HG03045 (cell line): ENCODE data around the gene DNAJB12.
"Not testable (repeated sequence)": the region's sequence is repeated elsewhere in the genome, so short reads cannot be mapped to it uniquely, and the experiment has no call there.

Experiments used
- ATAC-seq: cut with Tn5 transposase; IDR thresholded peaks from one replicate; pipeline ENCODE4 v1.9.1; 2021; ENCODE audit warnings: mild to moderate bottlenecking, moderate library complexity; ENCODE audit not compliant: unreplicated experiment

Gene DNAJB12

GRCh38 chr10:72354356-72355213 lies at the start of gene DNAJB12:
Gene DNAJB12, minus strand, starts transcription at chr10:72354919. Its CDS starts 22 bp downstream, at chr10:72354897.
- peak; percentile 69 for ATAC-seq

DNA sequence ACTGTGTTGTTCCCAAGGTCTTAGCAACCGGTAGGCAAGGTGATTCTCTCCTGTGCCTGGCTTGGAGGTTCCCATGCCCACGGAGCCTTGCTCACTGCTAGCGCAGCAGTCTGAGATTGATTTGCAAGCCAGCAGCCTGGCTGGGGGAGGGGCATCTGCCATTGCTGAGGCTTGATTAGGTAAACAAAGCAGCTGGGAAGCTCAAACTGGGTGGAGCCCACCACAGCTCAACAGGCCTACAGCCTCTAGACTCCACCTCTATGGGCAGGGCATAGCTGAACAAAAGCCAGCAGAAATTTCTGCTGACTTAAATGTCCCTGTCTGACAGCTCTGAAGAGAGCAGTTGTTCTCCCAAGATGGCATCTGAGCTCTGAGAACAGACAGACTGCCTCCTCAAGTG lies 40.9 kb upstream of the DNAJB12 start:
- not testable (repeated sequence) for ATAC-seq

- ATAC-seq, result no peak
These were observed 37.9 kb upstream of the DNAJB12 start for GRCh38 chr10:72392571-72392970.

DNA sequence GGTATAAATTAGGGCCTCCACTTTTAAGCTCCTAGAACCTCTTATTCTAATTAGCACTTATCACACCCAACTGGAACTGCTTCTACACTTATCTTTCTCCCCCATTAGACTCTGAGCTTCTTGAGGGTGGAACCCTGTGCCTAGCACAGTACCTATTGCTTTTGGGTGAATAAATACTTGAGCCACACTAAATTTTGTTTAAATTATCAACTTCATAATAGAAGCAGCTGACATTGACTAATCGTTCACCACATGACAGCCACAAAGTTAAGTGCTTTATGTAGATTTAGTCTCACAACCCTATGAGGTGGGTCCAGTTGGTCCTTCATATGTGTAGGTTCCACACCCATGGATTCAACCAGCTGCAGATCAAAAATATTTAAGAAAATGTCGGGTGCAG lies 36.0 kb upstream of the DNAJB12 start:
- ATAC-seq, result no peak

DNA sequence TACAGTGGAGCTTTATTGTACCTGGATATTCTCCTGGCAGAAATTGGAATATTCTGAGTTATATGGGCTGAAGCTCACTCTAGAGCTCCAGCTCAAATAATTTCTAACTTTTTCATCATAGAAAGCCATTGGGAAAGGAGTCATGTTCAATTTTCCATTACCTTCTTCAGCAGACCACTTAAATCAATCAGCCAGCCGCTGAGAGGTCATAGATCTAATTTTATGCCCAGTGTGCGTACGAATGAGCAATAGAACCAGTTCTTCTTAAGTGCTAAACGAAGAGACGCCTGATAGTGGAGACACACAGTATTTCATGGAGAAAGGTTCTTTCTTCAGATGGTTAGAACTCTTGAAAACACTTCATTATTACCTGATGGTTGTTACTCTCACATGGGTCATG lies 35.0 kb upstream of the DNAJB12 start:
- ATAC-seq, result no peak

DNA sequence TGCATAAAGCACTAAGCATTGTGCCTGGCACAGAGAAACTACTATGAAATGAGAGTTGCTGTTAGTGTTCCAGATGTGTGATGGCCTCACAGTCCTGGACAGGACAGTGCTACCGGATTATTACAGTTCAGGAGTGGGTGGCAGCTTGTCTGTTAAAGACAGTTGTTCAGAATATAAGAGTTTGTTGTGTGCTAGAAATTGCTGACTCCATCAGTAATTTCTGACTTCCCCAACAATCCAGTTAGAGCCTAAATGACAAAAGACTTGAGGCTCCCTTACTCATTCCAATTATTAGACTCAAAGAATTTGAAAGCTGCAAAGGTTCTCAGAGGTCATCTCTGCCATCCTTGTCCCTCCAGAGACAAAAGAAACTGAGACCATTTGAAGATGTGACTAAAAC lies 34.3 kb upstream of the DNAJB12 start:
- ATAC-seq, result no peak

DNA sequence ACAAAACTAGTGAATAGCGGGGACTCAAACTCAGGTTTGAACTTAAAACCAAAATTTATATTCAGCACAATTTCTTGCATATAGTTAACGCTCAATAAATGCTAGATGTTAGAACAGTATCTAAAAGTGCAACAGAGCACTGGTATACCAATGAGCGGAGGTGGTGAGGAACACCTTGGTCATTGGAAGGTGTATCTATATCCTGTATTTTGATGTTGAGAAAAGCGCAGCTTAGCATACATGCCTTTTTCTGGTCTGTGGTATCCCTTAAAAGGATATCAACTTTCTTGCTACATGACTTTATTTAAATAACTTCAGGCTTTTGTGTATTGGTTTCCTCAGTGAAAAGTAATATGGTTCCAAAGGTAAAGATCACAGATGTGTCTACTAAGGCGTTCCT lies 33.3 kb upstream of the DNAJB12 start:
- no peak for ATAC-seq

- no peak for ATAC-seq
These were observed 32.3 kb upstream of the DNAJB12 start for GRCh38 chr10:72386916-72387586.

GRCh38 chr10:72385724-72386123 lies 31.0 kb upstream of the DNAJB12 start:
- no peak for ATAC-seq

DNA sequence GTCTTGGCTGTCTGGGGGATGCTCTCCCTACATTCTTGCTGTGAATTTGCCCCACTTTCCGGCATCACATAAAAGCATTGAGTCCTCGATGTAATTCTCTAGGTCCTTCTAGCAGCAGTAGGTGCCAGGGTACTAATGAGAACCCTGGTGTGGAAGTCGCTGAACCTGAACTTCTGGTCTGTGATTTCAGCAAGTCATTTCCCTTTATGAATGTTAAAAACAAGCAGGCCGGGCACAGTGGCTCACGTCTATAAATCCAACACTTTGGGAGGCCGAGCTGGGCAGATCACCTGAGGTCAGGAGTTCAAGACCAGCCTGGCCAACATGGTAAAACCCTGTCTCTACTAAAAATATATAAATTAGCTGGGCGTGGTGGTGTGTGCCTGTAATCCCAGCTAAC lies 30.3 kb upstream of the DNAJB12 start:
- not testable (repeated sequence) for ATAC-seq

DNA sequence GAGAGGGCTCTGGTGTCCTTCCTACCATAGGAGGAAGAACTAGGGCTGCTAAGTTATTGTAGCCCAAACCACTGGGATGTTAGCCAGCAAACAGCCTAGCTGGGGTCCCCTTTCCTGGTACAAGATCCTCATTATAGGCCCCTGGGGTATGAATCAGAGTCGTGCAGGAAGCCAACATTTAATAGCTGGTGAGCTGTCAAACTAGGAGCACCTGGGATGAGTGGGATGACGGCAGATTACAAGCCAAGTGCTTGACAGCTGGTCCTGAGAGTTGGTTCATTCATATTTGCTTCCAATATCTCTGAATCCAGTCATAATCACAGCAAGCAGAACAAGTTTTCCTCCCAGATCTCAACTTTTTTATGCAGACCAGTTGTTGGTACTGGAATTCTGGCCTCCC lies 25.1 kb upstream of the DNAJB12 start:
- ATAC-seq, result no peak

DNA sequence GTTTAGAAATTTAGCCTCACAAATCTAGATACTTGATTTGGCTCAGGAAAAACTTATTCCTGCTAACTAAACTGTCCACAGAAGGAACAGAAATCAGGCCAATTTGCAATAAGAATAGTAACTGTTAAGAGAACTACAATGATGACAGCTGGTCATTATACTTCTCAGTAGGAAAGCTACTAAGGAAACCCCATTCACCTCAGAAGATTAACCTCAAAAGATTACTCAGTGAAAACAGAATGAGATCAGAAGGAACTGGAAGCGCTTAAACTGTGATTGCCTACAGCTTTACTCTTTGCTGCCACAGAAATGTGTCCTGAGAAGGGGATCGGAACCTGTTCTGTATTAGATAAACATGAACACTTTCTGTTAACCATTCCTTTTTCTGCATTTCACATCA lies 24.3 kb upstream of the DNAJB12 start:
- no peak for ATAC-seq

DNA sequence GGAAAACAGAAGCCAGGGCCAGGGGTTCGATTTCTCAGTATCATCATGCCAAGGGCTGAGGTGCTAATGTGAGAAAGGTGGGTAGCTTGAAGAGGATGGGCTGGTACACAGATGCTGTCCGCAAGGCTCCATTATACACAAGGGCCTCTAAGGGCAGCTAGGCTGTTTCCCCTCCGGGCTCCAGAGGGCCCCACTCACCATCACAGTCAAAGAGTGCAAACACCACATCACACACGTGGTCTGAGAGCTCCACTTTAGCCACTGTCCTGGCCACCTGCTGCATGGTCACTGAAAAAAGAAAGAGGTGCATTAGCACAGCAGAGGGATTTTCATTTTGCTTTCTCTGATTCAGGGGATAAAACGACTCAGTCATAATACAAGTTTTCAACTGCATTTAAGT lies 20.9 kb upstream of the DNAJB12 start:
- no peak for ATAC-seq

- ATAC-seq, result no peak
These were observed 20.5 kb upstream of the DNAJB12 start for GRCh38 chr10:72375173-72375572.

DNA sequence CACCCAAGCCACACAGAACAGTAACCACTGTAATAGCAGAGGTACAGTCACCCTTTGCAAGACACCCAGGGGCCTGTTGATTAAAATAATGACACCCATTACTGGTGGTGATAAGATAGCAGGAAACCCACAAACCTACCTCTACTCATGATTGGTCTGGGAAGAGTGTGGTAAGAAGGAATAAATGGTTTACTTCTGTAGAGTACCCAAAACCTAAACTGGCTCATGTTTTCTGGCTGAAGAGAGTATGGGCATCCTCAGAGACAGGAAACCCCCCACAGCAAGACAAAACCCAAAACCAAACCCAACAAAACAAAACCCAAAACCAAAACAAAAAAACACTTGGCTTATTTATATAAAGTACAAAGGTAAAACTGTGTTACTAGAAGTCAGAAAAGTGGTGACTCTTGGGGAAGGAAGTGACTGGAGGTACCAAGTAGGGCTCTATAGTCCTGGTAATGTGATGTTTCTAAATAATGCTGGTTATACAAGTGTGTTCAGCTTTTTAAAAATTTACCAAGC lies 15.5 kb upstream of the DNAJB12 start:
- no peak for ATAC-seq

- no peak for ATAC-seq
These were observed 12.7 kb upstream of the DNAJB12 start for GRCh38 chr10:72367301-72367960.

- ATAC-seq, result no peak
These were observed 10.6 kb upstream of the DNAJB12 start for GRCh38 chr10:72365106-72365895.

DNA sequence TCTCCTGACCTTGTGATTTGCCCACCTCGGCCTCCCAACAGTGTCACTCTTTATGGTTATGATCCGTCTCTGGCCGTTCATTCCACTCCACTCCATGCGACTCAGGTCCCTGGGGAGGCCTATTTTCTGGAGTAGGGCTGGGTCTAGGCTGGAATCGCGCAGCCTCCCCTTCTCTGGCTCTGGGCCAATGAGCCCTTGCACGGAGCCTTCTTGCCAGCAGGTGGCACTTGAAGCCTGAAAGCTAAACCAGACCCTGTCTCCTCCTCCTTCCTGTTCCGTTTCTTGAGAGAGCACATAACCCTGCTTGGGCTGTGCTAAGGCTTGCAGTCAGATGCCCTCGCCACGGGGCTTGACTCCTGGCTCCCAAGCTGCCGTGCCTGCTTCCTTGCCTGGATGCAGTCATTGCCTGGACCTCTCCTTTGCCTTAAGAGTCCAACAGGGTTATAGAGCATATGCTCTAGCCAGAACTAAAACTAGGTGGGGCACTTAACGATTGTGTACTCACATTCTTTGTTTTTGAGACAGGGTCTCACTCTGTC lies 9.6 kb upstream of the DNAJB12 start:
- ATAC-seq, result peak; percentile 81

GRCh38 chr10:72356987-72357386 lies 2.3 kb upstream of the DNAJB12 start:
- no peak for ATAC-seq

- no peak for ATAC-seq
These were observed 1.4 kb upstream of the DNAJB12 start for GRCh38 chr10:72356115-72356514.

DNA sequence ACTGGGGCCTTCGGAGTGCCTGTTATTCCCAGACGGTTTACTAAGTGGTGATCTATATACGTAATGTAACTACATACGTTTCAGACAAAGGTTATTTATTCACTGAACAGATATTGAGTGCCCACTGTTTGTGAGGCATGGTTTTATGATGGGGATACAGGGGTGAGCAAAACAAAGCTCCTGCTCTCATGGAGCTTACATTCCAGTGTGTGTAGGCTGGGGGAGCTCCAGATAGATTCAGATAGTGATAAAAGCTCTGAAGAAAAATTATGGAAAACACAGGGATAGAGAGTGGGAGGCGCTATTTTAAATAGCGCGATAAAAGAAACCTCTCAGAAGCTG lies 466 bp upstream of the DNAJB12 start:
- ATAC-seq, result no peak
